Endothelial cell of umbilical vein (primary cell): ENCODE data around the gene MYO7B. TPM values are rescaled to one million over a fixed set of nuclear protein-coding genes. Genes with fewer than 3 reads are reported as not detected.
A peak's percentile ranks its signal among the peaks of the same experiment; 100 is the strongest.

ENCODE experiments used
- BruUV-seq: library from RNA; stranded (reverse); fragments of 400-500 nt; replicated peaks from 2 replicates; lab custom pipeline; 2021; lab: Mats Ljungman, UMichigan
- CTCF ChIA-PET: fragments of 300-600, 350-600 bp; sonication (Branson Sonifier 250); formaldehyde crosslinking; loops from one replicate; lab custom pipeline; 2021; ENCODE audit warnings: antibody characterized with exemption, inconsistent platforms; lab: Charles Lee
- POLR2A ChIA-PET: fragments of 300-600, 350-600 bp; sonication (Branson Sonifier 250); formaldehyde crosslinking; loops from one replicate; lab custom pipeline; 2021; ENCODE audit warnings: antibody characterized with exemption, inconsistent platforms; lab: Charles Lee
- DNase-seq: peaks from one replicate; pipeline ENCODE4 v3.0.0-alpha.2; 2011; ENCODE audit warnings: low read depth, low spot score
- FAIRE-seq: peaks from 2 replicates; lab custom pipeline; 2011; peaks lifted over from hg19 to GRCh38; lab: Jason Lieb, UNC
- H2AFZ ChIP-seq: 2 replicates; pipeline ENCODE4 v1.6.0; 2012; ENCODE audit warnings: low read depth, low read length, control low read depth, inconsistent platforms
- H3K27ac ChIP-seq: 2 replicates; pipeline ENCODE4 v1.5.1; 2011; ENCODE audit warnings: low read depth, mild to moderate bottlenecking, control low read depth, low read length, moderate library complexity; ENCODE audit not compliant: insufficient read depth
- H3K27me3 ChIP-seq, 2 experiments: 2 replicates each; pipeline versions ENCODE4 v1.6.0 to v1.6.1; 2011; ENCODE audit warnings: low read length in 2 of 2, mixed read lengths in 1 of 2; ENCODE audit not compliant: control insufficient read depth in 2 of 2, insufficient read depth in 2 of 2
- H3K36me3 ChIP-seq, 2 experiments: 2 replicates in 1 of 2; 3 replicates in 1 of 2; pipeline ENCODE4 v1.5.1; 2011; ENCODE audit warnings: low read length in 2 of 2, mild to moderate bottlenecking in 1 of 2, moderate library complexity in 1 of 2; ENCODE audit not compliant: control insufficient read depth in 2 of 2, insufficient read depth in 2 of 2; ENCODE audit errors: extremely low read depth in 1 of 2
- H3K4me1 ChIP-seq: 3 replicates; pipeline ENCODE4 v1.5.1; 2011; ENCODE audit warnings: mild to moderate bottlenecking, low read length; ENCODE audit not compliant: control insufficient read depth, insufficient read depth; ENCODE audit errors: extremely low read depth
- H3K4me2 ChIP-seq: 2 replicates; pipeline ENCODE4 v1.6.1; 2011; ENCODE audit warnings: low read length, control low read depth, mixed read lengths; ENCODE audit not compliant: insufficient read depth
- H3K4me3 ChIP-seq, 3 experiments: fragments of 200-600 bp in 1 of 3; sonication (generic), shearing (Covaris generic) in 1 of 3; replicated peaks in 1 of 3; 2 replicates each; pipeline ENCODE4 v1.5.1; 2011 to 2016; ENCODE audit warnings: control low read depth in 3 of 3, low read length in 3 of 3, mild to moderate bottlenecking in 2 of 3, inconsistent platforms in 1 of 3, low read depth in 1 of 3, moderate library complexity in 1 of 3; ENCODE audit not compliant: insufficient read depth in 1 of 3
- H3K79me2 ChIP-seq: 2 replicates; pipeline ENCODE4 v1.6.0; 2012; ENCODE audit warnings: low read length, inconsistent platforms; ENCODE audit not compliant: control insufficient read depth, insufficient read depth
- H3K9ac ChIP-seq: replicated peaks from 2 replicates; pipeline ENCODE3; 2011; ENCODE audit warnings: low read length, control low read depth; ENCODE audit not compliant: insufficient read depth; ENCODE audit errors: extremely low read depth
- H3K9me1 ChIP-seq: replicated peaks from 3 replicates; pipeline ENCODE4 v1.6.0; 2011; ENCODE audit warnings: mild to moderate bottlenecking, low read length; ENCODE audit not compliant: control insufficient read depth, insufficient read depth; ENCODE audit errors: extremely low read depth
- H3K9me3 ChIP-seq: replicated peaks from 2 replicates; pipeline ENCODE4 v1.5.1; 2012; ENCODE audit warnings: low read length, inconsistent platforms; ENCODE audit not compliant: control insufficient read depth, insufficient read depth
- H4K20me1 ChIP-seq: replicated peaks from 2 replicates; pipeline ENCODE3; 2011; ENCODE audit warnings: mild to moderate bottlenecking, low read length; ENCODE audit not compliant: control insufficient read depth, insufficient read depth; ENCODE audit errors: extremely low read depth
- CTCF ChIP-seq, 2 donors: IDR thresholded peaks; 1 replicate in 1 of 2; 2 replicates in 1 of 2; pipeline ENCODE4 v1.5.1; 2011; ENCODE audit warnings: low read length in 2 of 2, mild to moderate bottlenecking in 2 of 2, moderate library complexity in 2 of 2, control low read depth in 1 of 2, inconsistent platforms in 1 of 2, low read depth in 1 of 2; ENCODE audit not compliant: insufficient read depth in 1 of 2; ENCODE audit errors: extremely low read depth in 1 of 2
- EZH2 ChIP-seq: IDR thresholded peaks from 2 replicates; pipeline ENCODE4 v1.6.1; 2012; ENCODE audit warnings: borderline replicate concordance, low read depth, mild to moderate bottlenecking, moderate library complexity, low read length, inconsistent platforms; ENCODE audit not compliant: severe bottlenecking
- GATA2 ChIP-seq: IDR thresholded peaks from 2 replicates; pipeline ENCODE4 v1.7.0; 2011; ENCODE audit warnings: low read depth, mild to moderate bottlenecking, moderate library complexity, mixed read lengths, low read length; ENCODE audit not compliant: insufficient read length, insufficient read depth
- JUN ChIP-seq: IDR thresholded peaks from 2 replicates; pipeline ENCODE4 v1.6.1; 2011; ENCODE audit warnings: borderline replicate concordance, low read depth; ENCODE audit not compliant: insufficient read length, insufficient read depth
- MAX ChIP-seq: IDR thresholded peaks from 2 replicates; pipeline ENCODE4 v1.6.1; 2011; ENCODE audit not compliant: insufficient read depth, insufficient read length
- MYC ChIP-seq: IDR thresholded peaks from one replicate; pipeline ENCODE4 v1.6.1; 2011; ENCODE audit warnings: mild to moderate bottlenecking, low read depth, low read length
- POLR2A ChIP-seq: IDR thresholded peaks from 2 replicates; pipeline ENCODE4 v1.6.1; 2012; ENCODE audit warnings: low read depth, mild to moderate bottlenecking, control low read depth, low read length
- POLR2AphosphoS5 ChIP-seq: IDR thresholded peaks from 2 replicates; pipeline ENCODE4 v1.6.1; 2012; ENCODE audit warnings: low read depth, mild to moderate bottlenecking, control low read depth, low read length, moderate library complexity; ENCODE audit not compliant: insufficient read depth
- dilution Hi-C: fragments of 300-500 bp; cut with MboI; formaldehyde crosslinking; loops from one replicate; pipeline ENCODE4 v1.15.0; 2019; ENCODE audit warnings: low sequenced_read_pairs; ENCODE audit not compliant: extremely low pct_ligation_motif_present
- intact Hi-C: fragments of 100-400 bp; cut with micrococcal nuclease; formaldehyde crosslinking; loops from one replicate; pipeline ENCODE4 v1.10.0; 2022
- polyA plus RNA-seq, 4 experiments: library from polyadenylated mRNA; depleted of rRNA in 3 of 4; stranded (reverse) in 3 of 4; unstranded in 1 of 4; fragments of >200 nt; gene quantifications; 2 replicates each; pipeline versions ENCODE4 v1.2.1 to v1.2.3, GENCODE V29; 2011 to 2012; ENCODE audit warnings: missing spikeins in 1 of 4
- total RNA-seq: library from RNA; stranded (reverse); gene quantifications from 2 replicates; pipeline ENCODE4 v1.2.3, GENCODE V29; 2021

Gene MYO7B
- total and polyA plus RNA-seq, 2 donors (not counting 3 experiments of a cell fraction or from before 2014, with no cell fraction given) = 0.17 TPM; not detected in 1

GRCh38 chr2:127681976-127682857 is 146.7 kb downstream of the MYO7B start:
- intact Hi-C loops (no loop called here), dilution Hi-C loops (no loop called here)
- no peak overlapping the region for H3K9ac ChIP-seq
- no peaks in the 10 kb centered on the region for H3K79me2 ChIP-seq
- FAIRE-seq (peak; percentile 76), DNase-seq (no peak)
- TF ChIP-seq GATA2 = no peak
- TF ChIP-seq POLR2A = no peak
- TF ChIP-seq EZH2 = no peak
- no peak for TF ChIP-seq MYC
- no peak for TF ChIP-seq MAX
- no peak for TF ChIP-seq POLR2AphosphoS5
- TF ChIP-seq CTCF (IDR thresholded peaks at IDR 0.05; ENCODE audit: extremely low read depth in 1 of 2, insufficient read depth in 1 of 2, low read depth in 1 of 2, low read length in 2 of 2) = no peak
- no peak for TF ChIP-seq JUN
- no peak overlapping the region for H3K4me3 ChIP-seq
- peaks cover 12% of the 10 kb centered on the region for H3K4me1 ChIP-seq
- no peaks in the 10 kb centered on the region for H3K9me1 ChIP-seq
- H3K27me3 ChIP-seq = no peaks in the 10 kb centered on the region
- H3K36me3 ChIP-seq = no peaks in the 10 kb centered on the region
- no peaks in the 10 kb centered on the region for H3K9me3 ChIP-seq
- no peak overlapping the region for H3K4me2 ChIP-seq
- ChIA-PET CTCF (interaction anchor here (0.8 to 4.7 kb wide), 8 partner anchors 12 to 155 kb away, joined by 3 to 38 read pairs (median 6); no protein-coding TSS in a partner anchor), POLR2A (no interaction called here)
- no peak overlapping the region for H2AFZ ChIP-seq
- BruUV-seq = no TSS peak
- no peak overlapping the region for H3K27ac ChIP-seq
- H4K20me1 ChIP-seq = no peaks in the 10 kb centered on the region
